Mucosa of descending colon (tissue), 3 donors: Measurements from ENCODE around the gene PRKG1. TPM values are rescaled to one million over a fixed set of nuclear protein-coding genes. Genes with fewer than 3 reads are reported as not detected.
A peak's percentile ranks its signal among the peaks of the same experiment; 100 is the strongest.

ENCODE experiments used
- ATAC-seq: fragments of 200-7000 bp; cut with Tn5 transposase; one replicate; pipeline ENCODE4 v1.9.1; 2020; ENCODE audit warnings: mild to moderate bottlenecking, moderate library complexity
- DNase-seq, 3 donors: peaks; one replicate each; pipeline ENCODE4 v3.0.0-alpha.2; 2020
- H3K36me3 ChIP-seq: fragments of 200-600 bp; one replicate; pipeline ENCODE4 v1.8.0; 2021; ENCODE audit warnings: low read depth, mild to moderate bottlenecking
- H3K4me1 ChIP-seq: fragments of 200-600 bp; one replicate; pipeline ENCODE4 v1.8.0; 2021; ENCODE audit warnings: low read depth, mild to moderate bottlenecking
- H3K4me3 ChIP-seq: fragments of 200-600 bp; one replicate; pipeline ENCODE4 v1.8.0; 2021; ENCODE audit warnings: mild to moderate bottlenecking
- H3K9me3 ChIP-seq: fragments of 200-600 bp; one replicate; pipeline ENCODE4 v1.8.0; 2021; ENCODE audit warnings: mild to moderate bottlenecking
- CTCF ChIP-seq: fragments of 200-600 bp; IDR thresholded peaks from one replicate; pipeline ENCODE4 v1.8.0; 2022; ENCODE audit warnings: antibody characterized with exemption, mild to moderate bottlenecking
- intact Hi-C, 2 donors: fragments of 100-400 bp; cut with DNase I in 1 of 2; cut with micrococcal nuclease in 1 of 2; formaldehyde crosslinking; loops; one replicate each; pipeline versions ENCODE4 v1.11.0 to v1.11.1; 2022; cut with DNase I, micrococcal nuclease
- total RNA-seq, 3 donors: library from RNA; stranded (reverse); fragmentation: NEBNext Ultra II Directional in 2 of 3; extraction: Animal tissue kit (Norgen Biotek cat#: 25700) in 2 of 3; gene quantifications; one replicate each; pipeline versions ENCODE4 v1.2.1 to v1.2.4, GENCODE V29; 2021 to 2023
- donor health status: DM: no; HTN: no; CAD: no; lungs with moderate emphysema.
- donor health status: DM: no; HTN: no; CAD: no.
- donor health status: DM: no; HTN: yes; CAD: no.

Gene PRKG1
- total RNA-seq, 3 donors from 2014 or later: 17.1 to 55.6 (median 21.1) TPM

- H3K9me3 ChIP-seq: no peaks in the 10 kb centered on the region
- H3K36me3 ChIP-seq: no peaks in the 10 kb centered on the region
- no peak overlapping the region for H3K4me3 ChIP-seq
- H3K4me1 ChIP-seq: peaks cover 16% of the 10 kb centered on the region
- intact Hi-C loops: no loop called here
- no peak for TF ChIP-seq CTCF
- DNase-seq: no peak
- ATAC-seq: no peak
These were observed 1134.1 kb downstream of the PRKG1 start for GRCh38 chr10:52208365-52208764.

GRCh38 chr10:52210161-52210560 lies 1135.9 kb downstream of the PRKG1 start:
- no peaks in the 10 kb centered on the region for H3K9me3 ChIP-seq
- H3K4me1 ChIP-seq: peaks cover 19% of the 10 kb centered on the region
- no peak for TF ChIP-seq CTCF
- intact Hi-C loops: loop anchor here in 1 of 2 donors (10.0 kb wide), 1 partner anchor 1215 kb away; no protein-coding TSS in a partner anchor
- no peak for DNase-seq
- no peak for ATAC-seq
- no peak overlapping the region for H3K4me3 ChIP-seq
- H3K36me3 ChIP-seq: no peaks in the 10 kb centered on the region

- DNase-seq (peak in 1 of 3 donors; percentile 16), ATAC-seq (peak; percentile 68)
- intact Hi-C loops: loop anchor here in 1 of 2 donors (10.0 kb wide), 1 partner anchor 1217 kb away; no protein-coding TSS in a partner anchor
- Histone ChIP-seq H3K4me3 (no peak overlapping the region), H3K9me3 (no peaks in the 10 kb centered on the region), H3K4me1 (peaks cover 19% of the 10 kb centered on the region), H3K36me3 (no peaks in the 10 kb centered on the region)
- no peak for TF ChIP-seq CTCF
These were observed 1137.8 kb downstream of the PRKG1 start for GRCh38 chr10:52212062-52212461.

GRCh38 chr10:52212802-52213201 lies 1138.5 kb downstream of the PRKG1 start:
- DNase-seq (no peak), ATAC-seq (peak; percentile 66)
- Histone ChIP-seq H3K4me1 (peaks cover 19% of the 10 kb centered on the region), H3K36me3 (no peaks in the 10 kb centered on the region), H3K9me3 (no peaks in the 10 kb centered on the region), H3K4me3 (no peak overlapping the region)
- no peak for TF ChIP-seq CTCF
- intact Hi-C loops: loop anchor here in 1 of 2 donors (10.0 kb wide), 1 partner anchor 1218 kb away; no protein-coding TSS in a partner anchor

DNA sequence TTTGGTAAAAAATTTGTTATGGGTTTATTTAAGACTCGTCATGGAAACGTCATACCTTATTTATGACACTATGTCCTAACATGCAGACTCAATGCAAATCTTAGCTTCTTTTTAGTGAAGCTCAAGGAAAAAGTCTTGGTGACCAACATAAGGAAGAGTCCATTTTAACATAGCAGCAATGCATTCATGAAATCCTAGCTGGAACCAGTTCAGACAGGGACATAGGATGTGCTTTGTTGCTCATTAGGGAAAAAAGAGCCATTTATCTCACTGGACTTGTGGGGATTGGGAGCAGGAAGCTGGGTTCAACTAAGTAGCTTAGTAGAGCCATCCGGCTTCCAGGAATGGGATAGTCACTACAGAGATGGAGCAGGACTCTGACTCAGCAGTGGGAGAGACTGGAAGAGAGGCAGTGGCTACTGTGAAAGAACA lies 1139.0 kb downstream of the PRKG1 start:
- intact Hi-C loops: loop anchor here in 1 of 2 donors (10.0 kb wide), 1 partner anchor 1219 kb away; no protein-coding TSS in a partner anchor
- Histone ChIP-seq H3K36me3 (no peaks in the 10 kb centered on the region), H3K4me3 (no peak overlapping the region), H3K9me3 (no peaks in the 10 kb centered on the region), H3K4me1 (peaks cover 19% of the 10 kb centered on the region)
- DNase-seq (peak in 1 of 3 donors; percentile 13), ATAC-seq (peak; percentile 63)
- no peak for TF ChIP-seq CTCF
